RWPE2 (cell line): ENCODE results near the gene BRICD5.

Source experiments
- ATAC-seq: fragments of 200-7000 bp; cut with Tn5 transposase; 3 replicates; pipeline ENCODE4 v1.9.1; 2021; ENCODE audit warnings: low read depth
- DNase-seq: peaks from one replicate; pipeline ENCODE4 v3.0.0-alpha.2; 2020; ENCODE audit warnings: low spot score
- H3K27ac ChIP-seq: fragments of 450-650 bp; 2 replicates; pipeline ENCODE4 v1.5.1; 2017; ENCODE audit warnings: mild to moderate bottlenecking; ENCODE audit not compliant: poor library complexity, severe bottlenecking
- H3K27me3 ChIP-seq: fragments of 250-450 bp; sonication (Bioruptor Pico); 2 replicates; pipeline ENCODE4 v1.5.1; 2021; ENCODE audit warnings: mild to moderate bottlenecking, moderate library complexity; ENCODE audit not compliant: insufficient read depth, poor library complexity, severe bottlenecking
- H3K36me3 ChIP-seq: fragments of 250-450 bp; sonication (Bioruptor Pico); 2 replicates; pipeline ENCODE4 v1.5.1; 2020; ENCODE audit warnings: low read depth, mild to moderate bottlenecking, moderate library complexity
- H3K4me1 ChIP-seq: fragments of 250-450 bp; sonication (Bioruptor Pico); 2 replicates; pipeline ENCODE4 v1.5.1; 2021; ENCODE audit warnings: mild to moderate bottlenecking, moderate library complexity; ENCODE audit not compliant: insufficient read depth, poor library complexity, severe bottlenecking
- H3K4me3 ChIP-seq: fragments of 250-450 bp; sonication (Bioruptor Pico); 2 replicates; pipeline ENCODE4 v1.5.1; 2021; ENCODE audit warnings: mild to moderate bottlenecking, moderate library complexity; ENCODE audit not compliant: severe bottlenecking
- H3K9me3 ChIP-seq: fragments of 250-450 bp; sonication (Bioruptor Pico); 2 replicates; pipeline ENCODE4 v1.5.1; 2021; ENCODE audit warnings: mild to moderate bottlenecking, moderate library complexity; ENCODE audit not compliant: severe bottlenecking
- TF ChIP-seq, protein P1 (sequence below): fragments of 450-650 bp; IDR thresholded peaks from one replicate; pipeline ENCODE4 v1.5.1; 2017; ENCODE audit warnings: mild to moderate bottlenecking, moderate library complexity; ENCODE audit not compliant: poor library complexity, severe bottlenecking

BRICD5 gene

DNA sequence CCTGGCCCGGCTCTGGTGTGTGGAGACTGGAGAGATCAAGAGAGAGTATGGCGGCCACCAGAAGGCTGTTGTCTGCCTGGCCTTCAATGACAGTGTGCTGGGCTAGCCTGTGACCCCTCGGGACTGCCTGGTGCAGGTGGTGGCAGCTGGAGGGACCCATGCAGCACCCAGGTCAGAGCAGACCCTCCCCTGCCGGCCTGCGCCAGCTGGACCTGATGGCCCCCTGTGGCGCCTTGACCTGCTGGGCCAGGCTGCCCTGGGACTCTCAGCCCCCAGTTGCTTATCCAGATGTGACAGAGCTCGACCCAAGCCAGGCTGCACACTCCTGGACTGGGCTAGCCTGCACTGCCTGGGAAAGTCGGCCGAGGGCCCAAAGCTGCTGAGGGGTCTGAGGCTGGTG, 1.9 kb downstream of the BRICD5 start:
- H3K27ac ChIP-seq = no peak overlapping the region
- no peaks in the 10 kb centered on the region for H3K27me3 ChIP-seq
- no peak overlapping the region for H3K4me3 ChIP-seq
- DNase-seq (peak; percentile 66), ATAC-seq (no peak)
- H3K9me3 ChIP-seq = no peaks in the 10 kb centered on the region
- H3K36me3 ChIP-seq = peaks cover 44% of the 10 kb centered on the region
- TF ChIP-seq, protein P1, sequence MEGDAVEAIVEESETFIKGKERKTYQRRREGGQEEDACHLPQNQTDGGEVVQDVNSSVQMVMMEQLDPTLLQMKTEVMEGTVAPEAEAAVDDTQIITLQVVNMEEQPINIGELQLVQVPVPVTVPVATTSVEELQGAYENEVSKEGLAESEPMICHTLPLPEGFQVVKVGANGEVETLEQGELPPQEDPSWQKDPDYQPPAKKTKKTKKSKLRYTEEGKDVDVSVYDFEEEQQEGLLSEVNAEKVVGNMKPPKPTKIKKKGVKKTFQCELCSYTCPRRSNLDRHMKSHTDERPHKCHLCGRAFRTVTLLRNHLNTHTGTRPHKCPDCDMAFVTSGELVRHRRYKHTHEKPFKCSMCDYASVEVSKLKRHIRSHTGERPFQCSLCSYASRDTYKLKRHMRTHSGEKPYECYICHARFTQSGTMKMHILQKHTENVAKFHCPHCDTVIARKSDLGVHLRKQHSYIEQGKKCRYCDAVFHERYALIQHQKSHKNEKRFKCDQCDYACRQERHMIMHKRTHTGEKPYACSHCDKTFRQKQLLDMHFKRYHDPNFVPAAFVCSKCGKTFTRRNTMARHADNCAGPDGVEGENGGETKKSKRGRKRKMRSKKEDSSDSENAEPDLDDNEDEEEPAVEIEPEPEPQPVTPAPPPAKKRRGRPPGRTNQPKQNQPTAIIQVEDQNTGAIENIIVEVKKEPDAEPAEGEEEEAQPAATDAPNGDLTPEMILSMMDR = no peak
- peaks cover 8% of the 10 kb centered on the region for H3K4me1 ChIP-seq

- Histone ChIP-seq H3K36me3 (peaks cover 40% of the 10 kb centered on the region), H3K9me3 (no peaks in the 10 kb centered on the region), H3K4me1 (peaks cover 8% of the 10 kb centered on the region), H3K27me3 (no peaks in the 10 kb centered on the region), H3K27ac (no peak overlapping the region), H3K4me3 (no peak overlapping the region)
- TF ChIP-seq, protein P1 = no peak
- ATAC-seq = no peak
- peak; percentile 57 for DNase-seq
Measured at GRCh38 chr16:2208308-2208707, 2.4 kb downstream of the BRICD5 start.

DNA sequence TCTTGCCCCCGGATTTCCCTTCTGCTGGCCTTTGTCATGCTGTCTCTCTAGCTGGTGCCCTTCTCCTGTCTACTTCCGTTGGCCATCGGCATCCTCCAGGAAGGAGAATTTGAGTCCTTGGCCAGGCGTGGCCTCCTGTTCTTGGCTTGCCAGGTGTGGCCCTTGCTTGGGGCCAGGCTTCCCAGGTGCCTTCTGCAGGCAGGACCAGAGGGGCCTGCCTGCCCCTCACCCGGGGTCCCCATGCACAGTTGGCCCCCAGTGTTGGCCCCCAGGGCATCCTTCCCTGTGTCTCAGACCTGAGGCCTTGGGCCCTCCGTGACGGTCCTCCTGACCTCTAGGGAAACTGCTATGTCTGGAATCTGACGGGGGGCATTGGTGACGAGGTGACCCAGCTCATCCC, 2.8 kb downstream of the BRICD5 start:
- TF ChIP-seq, protein P1 = no peak
- Histone ChIP-seq H3K27ac (no peak overlapping the region), H3K9me3 (no peaks in the 10 kb centered on the region), H3K27me3 (no peaks in the 10 kb centered on the region), H3K4me1 (peaks cover 8% of the 10 kb centered on the region), H3K4me3 (no peak overlapping the region), H3K36me3 (peaks cover 36% of the 10 kb centered on the region)
- no peak for DNase-seq
- ATAC-seq = no peak

GRCh38 chr16:2206780-2207433, 3.8 kb downstream of the BRICD5 start:
- Histone ChIP-seq H3K4me3 (no peak overlapping the region), H3K36me3 (peaks cover 26% of the 10 kb centered on the region), H3K27me3 (no peaks in the 10 kb centered on the region), H3K4me1 (no peaks in the 10 kb centered on the region), H3K27ac (peak overlapping the region; percentile 68), H3K9me3 (no peaks in the 10 kb centered on the region)
- ATAC-seq (no peak), DNase-seq (peak; percentile 58)
- TF ChIP-seq, protein P1 = no peak

- Histone ChIP-seq H3K4me1 (no peaks in the 10 kb centered on the region), H3K27ac (peak overlapping the region; percentile 68), H3K27me3 (no peaks in the 10 kb centered on the region), H3K9me3 (no peaks in the 10 kb centered on the region), H3K4me3 (peak overlapping the region; percentile 91), H3K36me3 (peaks cover 24% of the 10 kb centered on the region)
- DNase-seq (no peak), ATAC-seq (no peak)
- TF ChIP-seq, protein P1 = no peak
Measured at GRCh38 chr16:2206420-2206779, 4.3 kb downstream of the BRICD5 start.
